GM11168 (cell line): ENCODE results near the gene PRSS22.

ENCODE experiments used
- in situ Hi-C: fragments of 300-500 bp; cut with MboI; formaldehyde crosslinking; loops from one replicate; pipeline ENCODE4 v1.12.0; 2022; ENCODE audit warnings: low sequenced_read_pairs; ENCODE audit not compliant: unreplicated experiment

The PRSS22 gene

GRCh38 chr16:2818272-2818876 lies 39.6 kb downstream of the PRSS22 start:
- in situ Hi-C loops: no loop called here

DNA sequence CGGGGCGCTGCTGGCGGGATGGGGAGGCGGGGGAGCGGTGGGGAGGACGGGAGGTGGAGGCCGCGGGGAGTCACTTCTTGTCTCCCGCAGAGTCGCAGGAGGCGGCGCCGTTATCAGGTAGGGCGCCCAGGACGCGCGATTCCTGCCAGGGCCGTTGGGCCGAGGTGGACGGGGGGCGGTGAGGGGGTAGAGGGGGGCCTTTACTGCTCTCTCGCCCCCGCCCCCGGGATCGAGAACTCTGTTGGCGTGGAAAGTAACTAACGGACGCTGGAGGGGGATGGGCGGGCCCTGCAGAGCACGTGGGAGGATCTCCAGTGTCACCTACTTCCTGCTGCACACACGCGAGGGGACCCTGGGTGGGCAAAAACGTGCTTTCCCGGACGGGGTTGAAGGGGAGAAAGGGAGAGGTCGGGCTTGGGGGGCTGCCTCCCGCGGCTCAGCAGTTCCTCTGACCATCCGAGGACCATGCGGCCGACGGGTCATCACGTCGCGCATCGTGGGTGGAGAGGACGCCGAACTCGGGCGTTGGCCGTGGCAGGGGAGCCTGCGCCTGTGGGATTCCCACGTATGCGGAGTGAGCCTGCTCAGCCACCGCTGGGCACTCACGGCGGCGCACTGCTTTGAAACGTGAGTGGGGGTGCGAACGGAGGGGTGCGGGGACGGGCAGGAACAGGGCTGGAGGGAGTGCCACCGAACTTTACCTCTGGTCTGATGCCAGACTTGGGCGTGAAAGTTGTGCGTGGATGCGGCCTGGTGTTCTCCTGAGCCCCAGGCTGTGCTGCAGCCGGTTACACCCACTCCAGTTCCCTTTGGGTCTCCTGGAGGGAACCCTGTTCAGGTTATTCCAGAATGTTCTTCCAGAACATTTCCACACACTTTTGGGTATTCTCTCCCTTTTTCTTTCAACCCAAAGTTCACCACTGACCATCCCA lies 40.4 kb downstream of the PRSS22 start:
- in situ Hi-C loops: no loop called here

DNA sequence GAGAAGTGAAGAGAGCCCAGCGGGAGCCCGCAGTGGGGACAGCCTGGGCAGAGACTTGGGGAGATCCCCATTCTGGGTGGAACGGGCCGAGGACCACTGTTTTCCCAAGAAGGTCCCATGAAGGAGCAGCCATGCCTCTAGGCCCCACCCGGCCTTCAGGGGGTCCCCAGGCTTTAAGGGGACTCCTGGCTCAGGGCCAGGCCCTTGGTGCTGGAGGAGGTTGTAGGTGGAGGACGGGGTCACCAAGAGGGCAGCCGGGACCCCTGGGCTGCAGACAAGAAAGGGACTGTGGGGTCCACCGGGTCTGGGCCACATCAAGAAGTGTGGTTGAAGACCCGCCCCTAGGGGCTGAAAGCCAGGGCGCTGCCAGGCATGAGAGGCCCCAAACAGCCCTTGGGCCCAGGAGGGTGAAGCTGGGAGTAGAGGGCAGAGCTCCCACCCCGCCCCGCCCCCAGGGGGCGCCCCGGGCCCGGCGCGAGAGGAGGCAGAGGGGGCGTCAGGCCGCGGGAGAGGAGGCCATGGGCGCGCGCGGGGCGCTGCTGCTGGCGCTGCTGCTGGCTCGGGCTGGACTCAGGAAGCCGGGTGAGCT lies 41.1 kb downstream of the PRSS22 start, which contains the start of gene PRSS21:
Gene PRSS21, plus strand, starts transcription at position 487 of the 589 bp plus-strand sequence. Its CDS starts 32 bp downstream, at position 519.
- in situ Hi-C loops: no loop called here

DNA sequence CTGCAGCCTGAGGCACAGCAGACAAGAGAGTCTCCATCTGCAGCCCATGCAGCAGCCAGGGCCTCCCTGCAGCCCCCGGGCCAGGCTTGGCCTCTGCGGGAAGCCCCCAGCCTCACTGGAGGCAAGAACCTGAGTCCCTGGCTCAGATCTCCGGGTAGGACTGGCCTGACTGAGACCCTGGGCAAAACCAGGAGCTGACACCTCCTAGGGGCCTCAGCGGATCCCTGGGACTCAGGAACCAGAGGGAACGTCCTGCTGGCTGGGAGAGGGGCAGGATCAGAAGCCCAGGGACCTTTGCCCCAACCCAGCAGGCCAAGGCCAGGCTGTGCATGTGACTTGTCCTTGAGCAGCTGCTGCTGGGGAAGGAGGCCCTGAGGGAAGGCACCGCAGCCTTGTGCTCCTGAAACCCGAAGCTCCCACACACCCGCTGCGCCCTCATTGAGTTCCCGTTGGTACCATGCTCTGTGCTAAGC lies 42.6 kb downstream of the PRSS22 start:
- in situ Hi-C loops: no loop called here

- in situ Hi-C loops: no loop called here
These were observed 43.2 kb downstream of the PRSS22 start for GRCh38 chr16:2814551-2815298.

DNA sequence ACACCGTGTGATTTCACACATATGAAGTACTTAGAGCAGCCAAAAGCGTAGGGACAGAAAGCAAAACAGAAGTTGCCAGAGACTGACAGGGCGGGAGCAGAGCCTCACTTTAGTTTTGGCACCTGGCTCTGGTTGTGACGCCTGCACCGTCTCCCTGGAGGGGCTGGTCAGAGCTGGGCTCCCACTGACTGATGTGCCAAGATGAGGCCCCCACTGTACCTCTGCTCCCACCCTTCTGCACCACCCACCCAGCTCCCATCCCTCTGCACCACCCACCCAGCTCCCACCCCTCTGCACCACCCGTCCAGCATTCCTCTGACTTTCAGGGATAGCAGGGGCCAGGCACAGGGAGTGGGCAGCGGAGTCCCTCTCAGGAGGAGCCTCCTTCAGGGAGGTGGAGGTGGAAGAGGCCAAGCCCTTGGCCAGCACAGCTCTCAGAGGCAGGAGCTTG lies 44.2 kb downstream of the PRSS22 start:
- in situ Hi-C loops: no loop called here

GRCh38 chr16:2811703-2812471 lies 46.1 kb downstream of the PRSS22 start:
- in situ Hi-C loops: no loop called here

DNA sequence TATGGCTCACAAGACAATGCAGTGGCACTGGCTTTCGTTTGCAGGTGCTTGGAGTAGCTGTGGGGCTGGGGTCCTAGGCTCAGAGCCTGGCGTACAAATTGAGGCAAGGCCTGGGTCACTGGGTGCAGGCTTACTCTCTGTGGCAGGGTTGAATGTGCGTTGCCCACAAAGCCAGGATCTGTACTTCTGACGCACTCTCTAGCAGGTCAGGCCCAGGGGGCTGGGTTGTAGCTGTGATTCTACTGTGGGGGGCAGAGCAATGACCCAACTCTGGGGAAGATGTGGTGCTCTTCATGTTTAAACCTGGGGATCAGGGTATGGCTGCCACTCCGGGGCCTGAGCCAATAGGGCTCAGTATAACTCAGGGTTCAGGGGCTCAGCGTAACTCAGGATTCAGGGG lies 47.3 kb downstream of the PRSS22 start:
- in situ Hi-C loops: no loop called here

- in situ Hi-C loops: no loop called here
These were observed 48.7 kb downstream of the PRSS22 start for GRCh38 chr16:2809149-2809760.

- in situ Hi-C loops: no loop called here
These were observed 49.8 kb downstream of the PRSS22 start for GRCh38 chr16:2808181-2808580.

- in situ Hi-C loops: no loop called here
These were observed 51.7 kb downstream of the PRSS22 start for GRCh38 chr16:2806286-2806685.

GRCh38 chr16:2804728-2805127 lies 53.2 kb downstream of the PRSS22 start:
- in situ Hi-C loops: no loop called here

- in situ Hi-C loops: no loop called here
These were observed 54.3 kb downstream of the PRSS22 start for GRCh38 chr16:2803545-2804195.
